Kidney glomerular epithelial cell (primary cell): Measurements from ENCODE around the gene MYO3B.
"Not testable (repeated sequence)": the region's sequence is repeated elsewhere in the genome, so short reads cannot be mapped to it uniquely, and the experiment has no call there.

ENCODE experiments used
- DNase-seq: peaks from one replicate; lab custom pipeline; 2025; lab: John Stamatoyannopoulos, UW

The MYO3B gene

GRCh38 chr2:170509452-170510193 lies 331.7 kb downstream of the MYO3B start:
- no peak for DNase-seq

- no peak for DNase-seq
These were observed 334.3 kb downstream of the MYO3B start for GRCh38 chr2:170512266-170512665.

GRCh38 chr2:170514140-170514539 lies 336.2 kb downstream of the MYO3B start:
- no peak for DNase-seq

GRCh38 chr2:170517538-170517937 lies 339.6 kb downstream of the MYO3B start:
- no peak for DNase-seq

GRCh38 chr2:170518911-170519310 lies 341.0 kb downstream of the MYO3B start:
- DNase-seq, result no peak

- DNase-seq, result no peak
These were observed 343.4 kb downstream of the MYO3B start for GRCh38 chr2:170521299-170521698.

- no peak for DNase-seq
These were observed 345.6 kb downstream of the MYO3B start for GRCh38 chr2:170523506-170523905.

- peak; percentile 61 for DNase-seq
These were observed 347.1 kb downstream of the MYO3B start for GRCh38 chr2:170524828-170525565.

- peak; percentile 95 for DNase-seq
These were observed 347.6 kb downstream of the MYO3B start for GRCh38 chr2:170525566-170525900.

- peak; percentile 52 for DNase-seq
These were observed 352.4 kb downstream of the MYO3B start for GRCh38 chr2:170530284-170530745.

GRCh38 chr2:170530803-170531564 lies 353.0 kb downstream of the MYO3B start:
- no peak for DNase-seq

- DNase-seq, result no peak
These were observed 353.9 kb downstream of the MYO3B start for GRCh38 chr2:170531876-170532275.

- no peak for DNase-seq
These were observed 355.2 kb downstream of the MYO3B start for GRCh38 chr2:170533156-170533555.

- DNase-seq, result no peak
These were observed 357.6 kb downstream of the MYO3B start for GRCh38 chr2:170535552-170535951.

- no peak for DNase-seq
These were observed 366.9 kb downstream of the MYO3B start for GRCh38 chr2:170544817-170545216.

- no peak for DNase-seq
These were observed 370.4 kb downstream of the MYO3B start for GRCh38 chr2:170548304-170548703.

- DNase-seq, result no peak
These were observed 372.6 kb downstream of the MYO3B start for GRCh38 chr2:170550501-170550900.

GRCh38 chr2:170551899-170552298 lies 374.0 kb downstream of the MYO3B start:
- DNase-seq, result not testable (repeated sequence)

- DNase-seq, result no peak
These were observed 375.8 kb downstream of the MYO3B start for GRCh38 chr2:170553748-170554147.

GRCh38 chr2:170554278-170554955 lies 376.5 kb downstream of the MYO3B start:
- peak; percentile 25 for DNase-seq

GRCh38 chr2:170562928-170563327 lies 385.0 kb downstream of the MYO3B start:
- DNase-seq, result no peak

GRCh38 chr2:170563401-170563800 lies 385.5 kb downstream of the MYO3B start:
- DNase-seq, result no peak
